ENCODE data around the gene SFMBT2. TPM values are rescaled to one million over a fixed set of nuclear protein-coding genes. Genes with fewer than 3 reads are reported as not detected.

The SFMBT2 gene
- total RNA-seq (2022; extraction: Qiagen RNA extraction): 5.4 to 8.8 TPM (median 7.8 TPM) in 5 replicates

GRCh38 chr10:7410862-7411670 lies at the start of gene SFMBT2:
Gene SFMBT2, minus strand, starts transcription at chr10:7411034. Its CDS starts 29,136 bp downstream, at chr10:7381898.

